ENCODE data around the gene BDKRB2.

Gene BDKRB2

DNA sequence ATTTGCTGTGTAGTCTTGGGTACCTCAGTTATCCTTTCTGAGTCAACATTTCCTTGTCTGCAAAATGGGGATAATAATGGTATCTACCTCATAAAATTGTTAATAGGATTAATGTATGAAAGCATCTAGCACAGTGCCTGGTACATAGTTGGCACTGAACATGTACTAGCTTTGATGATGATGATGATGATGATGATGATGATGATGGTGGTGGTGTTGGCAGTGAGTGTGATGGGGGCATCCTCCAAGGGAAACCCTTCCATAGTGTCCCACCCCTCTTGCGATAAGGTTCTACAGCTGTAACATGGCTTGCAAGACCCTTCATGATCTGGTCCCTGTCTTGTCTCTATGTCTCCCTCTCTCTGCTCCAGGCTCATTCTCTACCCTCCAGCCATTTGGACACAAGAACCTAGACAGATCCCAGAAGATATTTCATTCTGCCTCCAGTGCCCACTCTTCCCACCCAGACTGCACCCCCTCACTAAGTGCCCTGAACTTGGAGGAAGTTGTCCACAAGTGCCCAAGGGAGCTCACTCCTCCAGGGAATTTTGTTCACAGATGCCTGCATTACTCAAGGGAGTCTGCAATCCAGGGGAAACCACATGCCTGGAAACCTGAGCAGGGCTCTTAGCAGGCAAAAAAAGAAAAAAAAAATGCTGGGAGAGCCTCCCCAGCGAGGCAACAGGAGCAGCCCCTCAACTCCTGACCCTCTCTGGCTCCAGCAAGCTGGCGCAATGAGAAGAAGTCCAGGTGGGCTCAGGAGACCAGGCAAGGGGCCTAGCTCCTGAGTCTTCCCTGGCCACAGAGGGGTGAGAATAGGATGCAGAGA lies 41.3 kb downstream of the BDKRB2 start:
- no peak overlapping the region for H3K27ac Mint-ChIP-seq
- ATAC-seq (replicated peaks) (no peak), DNase-seq (no peak)
- H3K27me3 Mint-ChIP-seq, result peaks cover 32 to 69% of the 10 kb centered on the region in 2 donors
- no peaks in the 10 kb centered on the region for H3K9me3 Mint-ChIP-seq
- H3K4me1 Mint-ChIP-seq (ENCODE audit: low read depth in 2 of 2), result no peaks in the 10 kb centered on the region
- peaks cover 3% of the 10 kb centered on the region for H3K36me3 Mint-ChIP-seq (ENCODE audit: insufficient read depth)
- H3K4me3 Mint-ChIP-seq, result no peak overlapping the region

DNA sequence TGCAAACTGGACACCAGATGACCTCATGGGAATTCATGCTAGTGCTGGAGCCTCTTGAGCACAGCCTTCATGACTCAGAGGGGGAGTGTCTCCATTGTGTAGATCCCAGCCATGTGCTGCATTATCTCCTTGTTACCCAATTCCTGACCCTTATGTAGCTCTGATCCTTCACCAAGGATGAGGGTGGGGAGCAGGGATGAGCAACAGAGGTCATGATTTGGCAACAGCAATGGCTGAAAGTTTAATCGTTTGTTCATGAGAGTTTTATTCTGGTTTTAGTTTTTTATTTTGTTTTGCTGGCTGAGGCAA lies 41.9 kb downstream of the BDKRB2 start:
- Mint-ChIP-seq H3K27ac (no peak overlapping the region), H3K4me1 (ENCODE audit: low read depth in 2 of 2) (no peaks in the 10 kb centered on the region), H3K27me3 (peaks cover 38 to 73% of the 10 kb centered on the region in 2 donors), H3K9me3 (no peaks in the 10 kb centered on the region), H3K4me3 (no peak overlapping the region), H3K36me3 (ENCODE audit: insufficient read depth) (peaks cover 3% of the 10 kb centered on the region)
- DNase-seq (no peak), ATAC-seq (replicated peaks) (no peak)

- no peak for ATAC-seq (replicated peaks)
- Mint-ChIP-seq H3K9me3 (no peaks in the 10 kb centered on the region), H3K4me1 (ENCODE audit: low read depth in 2 of 2) (no peaks in the 10 kb centered on the region), H3K4me3 (no peak overlapping the region), H3K36me3 (ENCODE audit: insufficient read depth) (peaks cover under 1% of the 10 kb centered on the region), H3K27ac (no peak overlapping the region), H3K27me3 (peaks cover 43 to 73% of the 10 kb centered on the region in 2 donors)
- no peak for DNase-seq
Observed at GRCh38 chr14:96247031-96247430, 42.4 kb downstream of the BDKRB2 start.

- H3K27ac Mint-ChIP-seq, result no peak overlapping the region
Observed at GRCh38 chr14:96249029-96249428, 44.4 kb downstream of the BDKRB2 start.

DNA sequence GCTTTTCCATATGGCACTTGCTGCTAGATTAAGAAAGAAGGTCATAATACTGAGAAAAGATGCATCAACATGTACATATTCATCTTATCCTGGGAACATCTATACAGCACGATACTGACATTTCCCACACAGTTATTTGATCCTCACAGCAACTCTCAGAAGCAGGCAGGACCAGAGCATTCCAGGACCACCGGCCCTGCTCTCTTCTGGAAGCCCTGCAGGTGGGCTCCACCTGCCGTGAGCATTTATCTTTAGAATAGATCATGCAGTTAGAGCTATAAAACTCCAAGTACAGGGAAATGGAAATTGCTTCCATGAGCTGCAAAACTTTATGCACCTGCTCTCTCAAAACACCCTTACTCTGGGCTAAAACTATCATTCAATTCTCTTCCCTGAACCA lies 45.8 kb downstream of the BDKRB2 start:
- no peak overlapping the region for H3K4me3 Mint-ChIP-seq
- H3K27me3 Mint-ChIP-seq, result peaks cover 69 to 98% of the 10 kb centered on the region in 2 donors
- no peaks in the 10 kb centered on the region for H3K9me3 Mint-ChIP-seq
- H3K4me1 Mint-ChIP-seq (ENCODE audit: low read depth in 2 of 2), result no peaks in the 10 kb centered on the region
- no peaks in the 10 kb centered on the region for H3K36me3 Mint-ChIP-seq (ENCODE audit: insufficient read depth)
- ATAC-seq (replicated peaks) (no peak), DNase-seq (no peak)
- H3K27ac Mint-ChIP-seq, result no peak overlapping the region

More at GRCh38 chr14:96249029-96249428, 44.4 kb downstream of the BDKRB2 start:
- DNase-seq (no peak), ATAC-seq (replicated peaks) (no peak)
- Mint-ChIP-seq H3K27me3 (peaks cover 63 to 90% of the 10 kb centered on the region in 2 donors), H3K4me1 (ENCODE audit: low read depth in 2 of 2) (no peaks in the 10 kb centered on the region), H3K4me3 (no peak overlapping the region), H3K36me3 (ENCODE audit: insufficient read depth) (no peaks in the 10 kb centered on the region), H3K9me3 (no peaks in the 10 kb centered on the region)

DNA sequence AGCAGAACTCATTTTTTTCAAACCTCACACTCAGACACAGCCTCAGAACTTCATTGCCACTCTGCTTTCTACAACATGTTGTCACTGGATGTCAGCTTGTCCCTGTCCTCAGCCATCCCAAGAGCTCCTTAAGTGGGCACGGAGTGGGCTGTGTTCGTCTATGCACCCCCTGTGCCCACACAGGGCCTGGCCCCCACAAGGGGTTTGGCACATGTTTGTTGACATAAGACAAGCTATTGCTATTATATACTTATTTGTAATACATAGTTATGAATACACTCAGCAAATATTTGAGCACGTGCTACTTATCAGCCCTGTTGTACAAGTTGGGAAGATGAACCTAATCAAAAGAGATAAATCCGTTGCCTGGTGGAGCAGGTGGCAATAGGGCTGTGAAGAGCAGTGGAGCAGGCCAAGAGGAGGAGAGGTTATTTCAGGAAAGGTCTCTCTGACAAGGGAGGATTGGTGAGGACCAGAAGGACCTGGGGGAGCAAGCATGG lies 47.1 kb downstream of the BDKRB2 start:
- Mint-ChIP-seq H3K27me3 (peaks cover 79 to 89% of the 10 kb centered on the region in 2 donors), H3K36me3 (ENCODE audit: insufficient read depth) (no peaks in the 10 kb centered on the region), H3K27ac (no peak overlapping the region), H3K4me3 (no peak overlapping the region), H3K4me1 (ENCODE audit: low read depth in 2 of 2) (no peaks in the 10 kb centered on the region), H3K9me3 (no peaks in the 10 kb centered on the region)
- DNase-seq, result no peak
- no peak for ATAC-seq (replicated peaks)

DNA sequence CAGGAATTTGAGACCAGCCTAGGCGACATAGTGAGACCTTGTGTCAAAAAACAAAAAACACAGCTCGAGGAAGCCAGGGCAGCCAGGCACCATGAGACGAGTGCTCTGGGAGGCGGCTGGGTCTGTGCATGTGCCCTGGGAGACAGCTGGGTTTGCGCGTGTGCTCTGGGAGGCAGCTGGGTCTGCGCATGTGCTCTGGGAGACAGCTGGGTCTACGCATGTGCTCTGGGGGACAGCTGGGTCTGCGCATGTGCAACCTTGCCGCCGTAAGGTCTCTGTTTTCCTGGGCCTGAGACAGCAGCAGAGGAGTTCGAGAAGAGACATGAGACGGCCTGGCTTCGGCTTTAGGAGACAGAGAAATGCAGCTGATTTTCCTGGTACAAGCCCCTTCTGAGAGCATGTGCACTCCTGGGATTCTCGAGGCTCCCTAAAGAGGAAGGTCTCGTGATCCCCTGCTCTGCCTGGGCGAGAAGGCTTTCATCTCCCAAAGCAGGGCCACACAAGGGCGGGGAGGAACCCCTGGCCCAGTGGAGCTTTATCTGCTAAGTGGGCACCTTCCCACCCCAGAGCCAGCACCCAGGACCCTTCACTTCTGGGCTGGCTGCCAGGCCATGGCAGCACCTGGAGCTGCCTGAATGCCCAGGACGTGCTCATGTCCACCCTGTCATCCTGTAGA lies 47.8 kb downstream of the BDKRB2 start:
- Mint-ChIP-seq H3K4me3 (no peak overlapping the region), H3K9me3 (no peaks in the 10 kb centered on the region), H3K27me3 (peaks cover 86 to 89% of the 10 kb centered on the region in 2 donors), H3K27ac (no peak overlapping the region), H3K4me1 (ENCODE audit: low read depth in 2 of 2) (no peaks in the 10 kb centered on the region), H3K36me3 (ENCODE audit: insufficient read depth) (no peaks in the 10 kb centered on the region)
- ATAC-seq (replicated peaks) (no peak), DNase-seq (no peak)

DNA sequence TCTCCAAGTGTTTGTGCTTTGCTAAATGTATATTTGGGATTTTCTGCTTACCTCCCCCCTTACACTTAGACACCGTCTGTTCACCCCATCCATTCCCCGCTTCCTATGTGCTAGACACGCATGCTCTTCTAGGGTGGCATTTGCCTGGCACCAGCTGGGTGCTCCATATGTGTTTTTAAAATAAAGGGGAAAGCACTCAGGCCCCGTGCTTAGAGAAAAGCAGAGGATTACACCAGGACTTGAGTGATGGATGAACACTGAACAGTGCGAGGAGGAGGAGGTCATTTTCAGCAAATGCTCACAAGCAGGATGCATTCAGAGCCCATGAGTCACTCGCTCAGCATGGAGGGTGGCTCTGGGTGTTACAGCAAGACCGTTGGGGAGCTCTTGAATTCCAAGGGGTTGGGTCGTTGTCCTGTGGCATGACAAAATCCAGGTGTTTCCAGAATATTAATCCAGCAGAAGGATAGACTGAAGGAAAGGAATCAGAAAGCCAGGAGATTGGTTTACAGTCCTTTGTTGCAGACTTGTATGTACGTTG lies 48.4 kb downstream of the BDKRB2 start:
- Mint-ChIP-seq H3K9me3 (no peaks in the 10 kb centered on the region), H3K27ac (no peak overlapping the region), H3K4me1 (ENCODE audit: low read depth in 2 of 2) (no peaks in the 10 kb centered on the region), H3K4me3 (no peak overlapping the region), H3K36me3 (ENCODE audit: insufficient read depth) (no peaks in the 10 kb centered on the region), H3K27me3 (peaks cover 88 to 89% of the 10 kb centered on the region in 2 donors)
- ATAC-seq (replicated peaks), result no peak
- DNase-seq, result no peak

- ATAC-seq (replicated peaks), result no peak
- no peaks in the 10 kb centered on the region for H3K9me3 Mint-ChIP-seq
- peaks cover 72 to 79% of the 10 kb centered on the region in 2 donors for H3K27me3 Mint-ChIP-seq
- H3K27ac Mint-ChIP-seq, result no peak overlapping the region
- H3K36me3 Mint-ChIP-seq (ENCODE audit: insufficient read depth), result no peaks in the 10 kb centered on the region
- H3K4me3 Mint-ChIP-seq, result no peak overlapping the region
- H3K4me1 Mint-ChIP-seq (ENCODE audit: low read depth in 2 of 2), result no peaks in the 10 kb centered on the region
- DNase-seq, result no peak
Observed at GRCh38 chr14:96254687-96255086, 50.0 kb downstream of the BDKRB2 start.

DNA sequence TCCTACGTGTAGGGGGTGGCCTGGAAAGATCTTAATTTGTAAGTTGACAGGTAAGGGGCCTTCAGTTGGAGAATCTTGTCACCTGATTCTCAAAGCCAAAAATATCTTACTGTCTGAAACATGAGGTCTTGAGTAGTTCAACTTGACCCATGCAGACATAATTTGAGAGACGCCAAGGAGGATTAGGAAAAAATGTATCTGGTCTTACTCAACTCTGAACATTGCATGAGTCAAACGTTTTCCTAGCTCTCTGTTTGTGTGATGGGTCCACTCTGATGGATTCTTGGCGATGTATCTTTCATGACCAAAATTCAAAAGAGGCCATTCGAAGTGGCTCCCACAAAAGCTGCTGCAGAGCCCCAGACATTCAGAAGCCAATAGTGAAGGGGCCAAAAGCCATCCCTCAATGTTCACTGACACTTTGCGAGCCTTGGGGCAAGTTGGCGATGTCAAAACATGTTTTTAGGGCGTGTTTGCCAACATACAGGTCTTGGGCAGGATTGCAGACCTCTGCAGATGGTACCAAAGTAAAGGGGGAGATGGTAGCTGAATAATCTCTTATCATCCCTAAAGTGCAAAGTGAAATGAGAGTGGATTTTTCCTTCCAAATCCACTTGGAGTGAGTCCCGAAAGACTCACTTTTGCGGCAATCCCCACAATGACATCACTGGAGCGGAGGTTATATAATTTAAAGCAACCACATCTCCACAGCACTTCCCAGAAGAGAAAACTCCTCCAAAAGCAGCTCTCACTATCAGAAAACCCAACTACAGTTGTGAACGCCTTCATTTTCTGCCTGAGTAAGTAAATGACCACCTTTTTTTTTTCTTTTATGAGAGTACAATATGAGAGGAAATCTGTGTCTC lies 51.1 kb downstream of the BDKRB2 start, which contains the start of gene BDKRB1:
BDKRB1 (plus strand) TSS at position 710 of the 866 bp plus-strand sequence. CDS start 7,473 bp downstream, outside the sequence.
- Mint-ChIP-seq H3K27ac (no peak within 1 kb of the TSS), H3K36me3 (ENCODE audit: insufficient read depth) (no peaks in the 10 kb centered on the region), H3K4me3 (no peak within 1 kb of the TSS), H3K4me1 (ENCODE audit: low read depth in 2 of 2) (no peaks in the 10 kb centered on the region), H3K27me3 (peaks cover 64 to 71% of the 10 kb centered on the region in 2 donors), H3K9me3 (no peaks in the 10 kb centered on the region)
- no peak for DNase-seq
- no peak for ATAC-seq (replicated peaks)

GRCh38 chr14:96256407-96256806 lies 51.8 kb downstream of the BDKRB2 start:
- H3K27me3 Mint-ChIP-seq, result peaks cover 64 to 70% of the 10 kb centered on the region in 2 donors
- DNase-seq, result no peak
- no peaks in the 10 kb centered on the region for H3K4me1 Mint-ChIP-seq (ENCODE audit: low read depth in 2 of 2)
- H3K9me3 Mint-ChIP-seq, result no peaks in the 10 kb centered on the region
- H3K36me3 Mint-ChIP-seq (ENCODE audit: insufficient read depth), result no peaks in the 10 kb centered on the region
- ATAC-seq (replicated peaks), result no peak
- no peak overlapping the region for H3K4me3 Mint-ChIP-seq
- no peak overlapping the region for H3K27ac Mint-ChIP-seq

DNA sequence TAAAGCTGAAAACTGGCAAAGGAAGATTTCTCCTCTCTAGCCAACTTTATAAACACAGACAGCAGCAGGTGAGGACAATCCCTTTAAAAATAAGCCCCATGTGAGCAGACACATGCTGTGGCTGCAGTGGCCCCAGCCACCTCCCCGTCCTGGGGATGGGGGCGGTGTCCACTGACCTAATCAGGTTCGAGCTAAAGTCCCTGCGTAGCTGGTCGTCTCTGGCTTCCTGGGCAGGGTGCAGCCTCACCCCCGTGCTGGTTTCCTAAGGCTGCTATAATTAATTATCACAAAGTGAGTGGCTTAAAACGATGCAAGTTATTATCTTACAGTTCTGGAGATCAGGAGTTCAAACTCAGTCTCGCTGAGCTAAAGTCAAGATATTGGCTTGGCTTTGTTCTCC lies 52.4 kb downstream of the BDKRB2 start:
- DNase-seq (no peak), ATAC-seq (replicated peaks) (no peak)
- Mint-ChIP-seq H3K36me3 (ENCODE audit: insufficient read depth) (no peaks in the 10 kb centered on the region), H3K27me3 (peaks cover 59 to 63% of the 10 kb centered on the region in 2 donors), H3K27ac (no peak overlapping the region), H3K4me3 (no peak overlapping the region), H3K4me1 (ENCODE audit: low read depth in 2 of 2) (no peaks in the 10 kb centered on the region), H3K9me3 (no peaks in the 10 kb centered on the region)

DNA sequence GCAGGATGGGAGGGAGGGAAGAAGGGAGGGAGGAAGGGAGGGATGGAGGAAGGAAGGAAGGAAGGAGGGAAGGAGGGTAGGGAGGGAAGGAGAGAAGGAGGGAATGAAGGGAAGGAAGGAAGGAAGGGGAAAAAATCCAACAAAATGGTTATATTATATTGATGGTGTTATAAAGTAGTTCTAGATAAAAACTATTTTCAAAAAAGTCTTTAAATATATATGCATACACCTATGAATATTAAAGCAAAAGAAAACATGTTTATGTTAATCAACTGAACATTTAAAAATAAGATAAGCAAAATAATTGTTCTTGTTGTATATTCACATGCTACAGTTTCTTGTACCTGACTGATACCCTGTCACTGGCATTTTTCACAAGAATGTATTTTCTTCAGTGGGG lies 53.3 kb downstream of the BDKRB2 start:
- Mint-ChIP-seq H3K36me3 (ENCODE audit: insufficient read depth) (no peaks in the 10 kb centered on the region), H3K4me3 (no peak overlapping the region), H3K4me1 (ENCODE audit: low read depth in 2 of 2) (no peaks in the 10 kb centered on the region), H3K27ac (no peak overlapping the region), H3K9me3 (no peaks in the 10 kb centered on the region), H3K27me3 (peaks cover 51 to 55% of the 10 kb centered on the region in 2 donors)
- no peak for DNase-seq
- ATAC-seq (replicated peaks), result no peak

All from effector memory CD8-positive, alpha-beta T cell (primary cell).